ENCODE measurements around the gene FBXW9.

GRCh38 chr19:12721656-12722565 is 25.5 kb upstream of the FBXW9 start:
- TF ChIP-seq CTCF (IDR thresholded peaks at IDR 0.05; ENCODE audit: poor library complexity, severe bottlenecking) (no peak), TAF1 (IDR thresholded peaks at IDR 0.05; ENCODE audit: low read depth) (no peak), SMC3 (conservative IDR thresholded peaks at IDR 0.05; ENCODE audit: poor library complexity) (no peak), MXI1 (conservative IDR thresholded peaks at IDR 0.05; ENCODE audit: poor library complexity, severe bottlenecking) (no peak)

All from neural cell (in vitro differentiated cells).